HG03354 (cell line): ENCODE data around the gene GET4.
"Not testable (repeated sequence)": the region's sequence is repeated elsewhere in the genome, so short reads cannot be mapped to it uniquely, and the experiment has no call there.

ENCODE experiments used
- ATAC-seq: cut with Tn5 transposase; IDR thresholded peaks from one replicate; pipeline ENCODE4 v1.9.1; 2021; ENCODE audit warnings: mild to moderate bottlenecking; ENCODE audit not compliant: unreplicated experiment, poor library complexity, severe bottlenecking

GET4 gene

GRCh38 chr7:937856-938484 lies 61.6 kb downstream of the GET4 start:
- ATAC-seq: no peak

DNA sequence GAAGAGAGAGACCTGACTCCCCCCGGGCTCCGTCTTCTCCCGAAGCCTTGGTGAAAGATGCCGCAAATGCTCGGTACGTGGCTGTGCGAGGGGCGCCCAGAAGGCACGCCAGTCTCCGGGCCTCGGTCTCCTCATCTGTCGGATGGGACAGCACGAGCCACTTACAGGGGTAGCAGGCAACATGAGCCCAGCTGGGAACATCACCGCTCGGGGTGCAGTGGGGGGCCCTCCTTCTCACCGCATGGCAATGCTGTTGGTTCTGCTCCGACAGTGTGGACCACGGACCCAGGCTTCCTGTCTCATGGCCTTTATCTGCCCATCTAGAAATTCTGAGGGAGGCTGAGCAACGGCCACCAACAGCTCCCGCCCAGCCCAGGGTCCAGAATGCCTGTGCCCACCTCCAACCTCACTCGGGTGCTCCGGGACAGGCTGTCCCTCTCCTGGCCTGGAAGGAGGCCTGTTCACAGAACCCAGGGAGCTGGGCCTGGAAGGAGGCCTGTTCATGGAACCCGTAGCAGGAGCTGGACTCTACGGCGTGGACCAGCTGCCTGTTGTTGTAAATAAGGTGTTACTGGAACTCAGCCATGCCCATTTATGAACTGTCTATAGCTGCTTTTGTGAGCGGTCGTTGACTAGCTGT lies 62.3 kb downstream of the GET4 start:
- no peak for ATAC-seq

- ATAC-seq: no peak
Measured at GRCh38 chr7:939843-940242, 63.5 kb downstream of the GET4 start.

DNA sequence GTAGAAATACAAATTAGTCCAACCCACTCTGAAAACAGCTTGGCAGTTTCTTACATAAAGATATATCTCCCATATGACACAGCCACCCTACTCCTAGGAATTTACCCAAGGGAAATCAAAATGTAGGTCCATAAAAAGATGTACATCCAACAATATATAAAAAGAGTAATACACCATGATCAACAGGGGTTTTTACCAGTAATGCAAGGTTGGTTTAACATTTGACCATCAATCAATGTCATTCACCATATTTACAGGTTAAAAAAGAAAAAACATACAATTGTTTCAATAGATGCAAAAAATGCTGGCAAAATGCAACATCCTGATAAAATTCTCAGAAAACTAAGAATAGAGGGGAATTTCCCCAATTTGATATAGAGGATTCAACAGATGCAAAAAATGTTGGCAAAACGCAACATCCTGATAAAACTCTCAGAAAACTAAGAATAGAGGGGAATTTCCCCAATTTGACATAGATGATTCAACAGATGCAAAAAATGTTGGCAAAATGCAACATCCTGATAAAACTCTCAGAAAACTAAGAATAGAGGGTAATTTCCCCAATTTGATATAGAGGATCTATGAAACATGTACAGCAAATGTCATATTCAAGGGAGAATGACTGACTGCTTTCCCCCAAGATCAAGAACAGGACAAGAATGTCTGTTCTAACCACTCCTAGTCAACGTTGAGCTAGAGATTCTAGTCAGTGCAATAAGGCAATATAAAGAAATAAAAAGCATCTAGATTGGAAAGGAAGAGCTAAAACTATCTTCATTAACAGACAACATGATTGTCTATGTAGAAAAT lies 64.5 kb downstream of the GET4 start:
- ATAC-seq: no peak

GRCh38 chr7:943793-944192 lies 67.4 kb downstream of the GET4 start:
- ATAC-seq: not testable (repeated sequence)

- no peak for ATAC-seq
Measured at GRCh38 chr7:944744-945143, 68.4 kb downstream of the GET4 start.

DNA sequence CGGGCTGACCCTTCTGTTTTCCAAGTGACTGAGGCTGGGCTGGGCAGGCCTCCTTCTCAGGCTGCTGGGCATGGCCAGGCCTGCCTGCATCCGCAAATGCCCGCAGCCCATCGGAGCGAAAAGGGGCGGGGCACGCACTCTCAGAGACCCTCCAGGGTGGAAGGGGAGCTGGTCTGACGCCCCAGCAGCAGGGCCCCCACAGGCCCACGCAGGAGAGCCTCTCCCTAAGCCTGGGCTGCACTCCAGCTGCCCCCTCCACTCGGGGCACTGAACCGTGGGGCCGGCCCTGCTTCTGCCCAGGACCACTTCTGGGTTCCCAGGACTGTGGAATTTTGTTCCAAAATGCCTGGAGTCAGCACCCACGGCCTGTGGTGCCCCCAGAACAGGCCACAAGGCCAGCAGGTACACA lies 68.8 kb downstream of the GET4 start:
- no peak for ATAC-seq

- ATAC-seq: no peak
Measured at GRCh38 chr7:945556-946255, 69.4 kb downstream of the GET4 start.
